NCI-H146 treated with DMSO at 0.1 percent for 48 hours (cell line): ENCODE results near the gene SMAP2.
A peak's percentile ranks its signal among the peaks of the same experiment; 100 is the strongest.

Experiments used
- DNase-seq: peaks from one replicate; lab custom pipeline; 2025; ENCODE audit not compliant: unreplicated experiment; lab: John Stamatoyannopoulos, UW

Gene SMAP2

DNA sequence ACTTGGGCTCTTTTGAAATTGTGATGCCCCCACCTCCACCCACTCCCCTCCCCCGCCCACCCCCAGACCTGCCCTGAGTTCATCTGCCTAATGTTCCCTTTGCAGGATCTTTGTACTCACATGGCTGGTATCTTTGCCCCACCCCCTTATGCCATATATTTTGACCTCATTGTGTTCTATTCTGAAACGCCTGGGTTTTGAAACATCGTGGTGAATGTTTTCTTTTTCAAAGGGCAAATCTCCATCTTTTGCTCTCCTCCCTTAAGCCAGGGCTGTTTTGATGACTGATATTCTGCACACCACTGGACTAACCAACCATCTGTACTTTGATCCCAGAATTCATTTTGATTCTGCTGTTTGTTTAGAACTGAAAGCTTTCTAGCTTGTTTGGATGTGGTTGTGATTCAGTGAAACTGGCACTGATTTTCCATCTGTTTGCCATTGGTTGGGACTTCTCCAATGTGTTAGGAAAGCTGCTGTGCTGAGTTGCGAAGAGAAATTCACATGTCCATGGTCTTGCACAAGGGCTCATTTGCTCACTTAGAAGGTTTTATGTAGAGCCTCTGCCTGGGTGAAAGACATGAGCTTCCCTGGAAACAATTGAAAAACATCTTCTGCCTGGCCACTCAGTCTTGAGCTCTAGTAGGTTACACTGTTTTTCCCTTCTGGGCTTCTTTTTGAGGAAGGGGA is 16.5 kb downstream of the SMAP2 start:
- no peak for DNase-seq

DNA sequence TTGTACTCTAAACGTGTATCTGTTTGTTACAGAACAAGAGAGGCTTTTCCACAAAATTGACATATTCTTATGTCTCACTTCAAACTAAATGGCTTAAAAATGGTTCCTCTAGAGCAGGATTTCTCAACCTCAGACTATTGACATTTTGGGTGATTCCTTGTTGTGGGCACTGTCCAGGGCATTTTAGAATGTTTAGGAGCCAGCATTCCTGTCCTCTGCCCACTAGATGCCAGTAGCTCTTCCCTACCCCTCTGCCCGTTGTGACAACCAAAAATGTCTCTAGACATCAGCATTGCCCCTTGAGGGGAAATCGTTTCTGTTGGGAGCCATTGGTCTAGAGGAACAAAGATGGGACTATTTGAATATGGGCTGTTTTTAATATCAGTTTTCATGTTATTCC is 17.3 kb downstream of the SMAP2 start:
- DNase-seq, result no peak

DNA sequence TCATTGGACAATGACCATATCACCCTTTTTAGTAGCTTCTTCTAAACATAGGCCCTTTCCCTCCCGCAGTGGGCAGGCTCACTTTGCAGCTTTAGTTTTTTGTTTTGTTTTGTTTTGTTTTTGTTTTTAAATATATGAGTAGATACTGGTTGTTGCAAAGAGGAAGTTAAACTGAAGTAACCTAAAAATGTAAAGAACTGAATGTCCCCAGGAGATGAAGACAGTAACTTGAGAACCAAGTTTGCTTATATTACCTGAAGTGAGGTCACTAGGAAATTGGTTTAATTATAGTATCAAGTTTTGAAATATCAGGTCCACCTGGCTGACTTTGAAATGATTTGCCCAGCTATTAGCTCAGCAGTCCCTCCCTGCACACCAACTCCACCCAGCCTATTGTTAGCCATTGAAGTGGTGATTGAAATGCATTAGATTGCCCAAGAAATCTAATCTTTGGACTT is 18.2 kb downstream of the SMAP2 start:
- DNase-seq, result peak; percentile 84

DNA sequence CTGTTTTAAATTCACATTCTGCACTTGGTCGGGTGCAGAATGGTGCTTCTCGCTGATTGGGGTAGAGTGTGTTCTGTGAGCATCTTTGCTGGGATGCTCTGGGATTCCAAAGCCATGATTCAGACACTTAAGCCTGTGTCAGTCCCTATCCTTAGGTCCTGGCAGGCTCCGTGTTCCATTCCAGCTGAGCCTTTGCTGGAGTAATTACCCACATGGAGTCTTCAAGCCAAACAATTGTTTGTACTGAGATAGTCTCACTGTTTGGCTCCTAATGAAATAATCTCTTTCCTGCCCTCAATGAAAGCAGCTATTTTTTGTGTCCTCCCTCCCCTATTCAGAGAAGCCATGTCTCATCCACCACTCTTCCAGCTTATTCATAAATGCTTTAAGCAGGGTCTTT is 18.7 kb downstream of the SMAP2 start:
- peak; percentile 72 for DNase-seq

DNA sequence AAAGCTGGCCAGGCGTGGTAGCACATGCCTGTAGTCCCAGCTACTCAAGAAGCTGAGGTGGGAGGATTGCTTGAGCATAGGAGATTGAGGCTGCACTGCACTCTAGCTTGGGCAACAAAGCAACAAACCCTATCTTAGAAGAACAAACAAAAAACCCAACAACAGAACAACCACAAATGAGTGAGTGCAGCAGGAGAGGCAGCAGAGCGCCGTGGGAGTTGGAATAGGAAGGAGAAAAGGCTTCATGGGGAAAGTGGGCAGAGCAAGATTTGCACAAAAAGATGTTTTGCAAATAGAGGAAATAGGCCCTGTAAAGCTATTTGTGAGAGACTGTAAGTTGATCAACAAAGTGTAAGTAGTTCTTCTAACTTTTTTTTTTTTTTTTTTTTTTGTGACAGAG is 19.6 kb downstream of the SMAP2 start:
- DNase-seq, result no peak

DNA sequence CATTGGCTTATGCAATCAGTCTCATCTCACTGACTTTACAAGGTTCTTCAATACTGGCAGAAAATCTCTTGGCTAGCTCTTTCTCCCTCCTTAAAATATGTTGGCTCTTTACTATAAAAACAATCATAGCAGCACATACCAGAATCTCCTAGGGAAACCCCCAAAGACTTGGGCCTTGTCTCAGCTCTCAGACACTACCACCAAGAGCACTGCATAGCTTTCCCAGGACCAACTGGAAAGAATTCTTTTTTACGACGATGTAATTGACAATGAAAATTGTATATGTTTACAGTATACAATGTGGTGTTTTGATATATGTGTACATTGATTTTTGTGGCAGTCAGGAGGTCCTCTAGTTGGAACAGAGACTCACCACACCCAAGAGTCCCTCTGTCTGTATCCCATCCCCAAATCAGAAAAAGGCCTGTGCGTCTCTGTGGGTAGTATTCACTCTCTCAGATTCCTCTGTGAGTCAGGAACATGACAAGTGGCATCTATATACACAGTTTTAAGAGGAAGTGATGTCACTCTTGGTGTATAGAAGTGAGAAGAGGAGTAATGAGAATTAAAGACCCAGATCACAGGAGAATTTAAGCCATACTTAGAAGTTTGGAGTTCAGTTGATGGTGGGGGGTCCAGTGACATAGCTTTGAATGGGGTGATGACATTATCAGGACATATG is 21.1 kb downstream of the SMAP2 start:
- no peak for DNase-seq

DNA sequence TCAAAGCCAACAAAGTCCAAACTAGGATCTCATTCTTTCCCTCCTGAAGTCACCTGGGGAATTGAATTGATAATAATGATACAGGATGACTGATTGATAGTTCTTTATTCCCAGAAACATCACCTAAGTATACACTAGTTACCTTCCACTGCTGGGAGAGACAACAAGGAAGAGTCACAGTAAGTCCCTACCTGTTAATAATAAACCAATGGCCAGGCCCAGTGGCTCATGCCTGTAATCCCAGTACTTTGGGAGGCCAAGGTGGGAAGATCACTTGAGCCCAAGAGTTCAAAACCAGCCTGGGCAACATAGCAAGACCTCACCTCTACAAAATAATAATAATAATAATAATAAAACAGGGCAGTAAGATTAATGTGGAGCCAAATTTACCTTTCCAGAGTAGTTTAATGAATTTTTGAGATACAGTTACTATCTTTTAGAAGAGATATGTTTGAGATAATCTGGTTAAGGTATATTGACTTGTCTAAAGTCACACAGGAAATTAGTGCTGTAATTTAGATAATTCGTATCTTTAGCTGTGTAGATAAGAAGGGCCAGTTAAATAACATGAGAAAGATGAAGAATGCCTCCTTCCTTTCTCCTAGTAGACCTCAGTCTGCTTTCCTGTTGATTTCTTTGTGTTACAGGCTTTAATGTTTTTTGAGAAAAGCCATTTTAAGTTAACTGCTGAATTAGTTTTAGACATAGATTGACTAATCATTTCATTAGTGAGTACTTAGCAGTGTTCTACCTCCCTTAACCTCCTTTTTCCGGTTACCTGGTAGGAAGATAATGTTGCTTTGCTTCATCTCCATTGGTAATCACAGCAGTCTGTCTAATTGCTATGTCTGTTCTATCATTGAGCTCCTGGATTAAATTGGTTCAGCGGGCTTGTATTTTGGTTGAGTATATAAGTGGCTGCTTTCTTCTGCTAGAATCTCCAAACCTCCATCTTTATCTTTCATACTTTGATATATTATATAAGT is 22.0 kb downstream of the SMAP2 start:
- DNase-seq, result no peak

DNA sequence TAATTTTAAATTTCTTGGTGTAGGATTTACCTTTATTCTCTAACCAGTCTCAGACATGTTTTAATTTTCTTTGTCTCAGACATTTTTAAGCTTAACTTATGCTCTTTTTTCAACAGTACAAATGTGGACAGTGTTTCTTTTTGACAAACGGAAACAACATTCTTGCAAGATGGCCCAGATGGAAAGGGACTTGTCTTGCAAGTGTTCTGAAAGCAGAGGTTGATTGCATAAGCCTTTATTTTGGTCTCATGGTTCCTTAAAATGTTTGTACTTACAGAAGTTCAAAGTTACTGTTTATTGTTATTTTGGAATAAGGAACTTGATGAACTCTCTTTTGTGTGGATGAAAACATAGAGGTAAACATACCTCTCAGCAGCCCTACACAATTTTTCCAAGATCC is 22.9 kb downstream of the SMAP2 start:
- DNase-seq, result no peak

DNA sequence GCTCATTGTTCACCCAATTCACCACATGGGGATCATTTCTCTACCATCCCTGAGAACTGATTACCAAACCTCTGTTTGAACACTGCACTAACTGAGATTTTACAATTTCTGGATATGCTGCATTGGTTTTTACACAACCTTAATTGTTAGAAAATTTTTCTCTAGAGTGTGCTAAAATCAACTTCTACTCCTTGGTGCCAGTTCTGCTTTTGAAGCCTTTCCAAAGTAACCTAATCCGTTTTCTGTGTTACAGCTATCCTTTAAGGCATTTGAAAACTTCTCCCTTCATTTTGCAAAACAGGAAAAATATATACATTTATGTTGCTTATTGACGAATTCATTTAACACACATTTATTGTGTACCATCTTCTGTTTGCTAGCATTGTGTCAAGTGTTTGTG is 23.7 kb downstream of the SMAP2 start:
- DNase-seq, result no peak

DNA sequence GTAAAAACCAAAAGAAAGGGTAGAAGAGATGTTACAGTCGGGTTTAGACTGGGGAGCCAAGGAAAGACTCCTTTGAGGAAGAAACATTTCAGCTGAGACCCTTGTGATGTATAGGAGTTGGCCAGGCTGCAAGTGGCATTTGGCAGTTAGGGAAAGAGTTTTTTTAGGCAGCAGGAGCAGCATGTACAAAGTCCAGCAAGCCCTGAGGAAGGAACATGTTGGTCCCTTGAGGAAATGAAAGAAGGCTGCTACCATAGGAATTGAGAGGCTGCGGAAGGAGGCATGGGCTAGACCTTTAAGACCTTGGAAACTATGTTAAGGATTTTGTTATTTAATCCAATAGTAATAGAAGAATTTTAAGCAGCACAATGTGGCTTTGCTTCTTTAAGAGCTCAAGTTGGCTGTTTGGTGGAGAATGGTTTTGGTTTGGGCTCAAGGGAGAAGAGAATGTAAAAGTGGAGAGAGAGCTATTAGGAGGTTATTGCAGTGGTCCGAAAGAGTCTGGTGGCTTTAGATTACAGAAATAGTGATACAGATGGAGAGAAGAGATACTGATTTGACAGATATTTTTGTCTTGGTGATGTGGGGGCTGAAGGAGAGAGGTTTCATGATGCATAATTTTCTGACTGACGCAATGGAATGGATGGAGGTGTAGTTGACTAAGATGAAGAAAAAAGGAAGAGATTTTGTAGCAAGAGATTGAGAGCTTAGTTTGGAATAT is 26.6 kb downstream of the SMAP2 start:
- no peak for DNase-seq

DNA sequence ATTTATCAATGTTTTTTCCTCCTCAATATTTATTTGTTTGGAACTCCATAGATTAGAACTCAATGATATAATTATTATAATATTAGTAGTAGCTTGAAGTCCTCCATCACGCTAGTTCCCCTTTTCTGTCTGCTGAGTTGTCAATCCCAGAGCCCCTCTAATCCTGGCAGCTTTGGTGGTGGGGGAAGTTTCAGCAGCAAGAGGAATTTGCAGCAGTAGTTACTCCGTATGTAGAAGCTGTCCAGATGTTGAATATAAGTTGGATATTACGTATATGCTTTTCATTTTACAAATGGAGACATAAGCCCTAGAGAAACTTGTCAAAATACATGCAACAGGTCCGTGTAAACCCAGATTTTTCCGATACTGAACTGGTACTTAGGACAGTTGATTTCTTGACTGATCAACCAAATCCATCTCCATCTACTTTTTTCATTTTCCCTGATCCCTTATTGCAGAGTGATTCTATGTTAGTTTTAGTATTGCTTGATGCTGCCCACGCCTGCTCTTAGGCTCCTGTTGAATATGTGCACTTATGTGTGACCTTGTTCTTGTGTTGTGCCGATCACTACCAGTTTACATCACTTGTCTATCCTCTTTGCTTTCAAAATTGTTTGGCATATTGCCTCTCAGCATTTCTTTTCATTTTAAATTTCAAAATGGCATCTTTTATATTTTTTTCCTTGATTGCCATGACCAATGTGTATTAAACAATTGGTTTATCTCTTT is 28.1 kb downstream of the SMAP2 start:
- no peak for DNase-seq

DNA sequence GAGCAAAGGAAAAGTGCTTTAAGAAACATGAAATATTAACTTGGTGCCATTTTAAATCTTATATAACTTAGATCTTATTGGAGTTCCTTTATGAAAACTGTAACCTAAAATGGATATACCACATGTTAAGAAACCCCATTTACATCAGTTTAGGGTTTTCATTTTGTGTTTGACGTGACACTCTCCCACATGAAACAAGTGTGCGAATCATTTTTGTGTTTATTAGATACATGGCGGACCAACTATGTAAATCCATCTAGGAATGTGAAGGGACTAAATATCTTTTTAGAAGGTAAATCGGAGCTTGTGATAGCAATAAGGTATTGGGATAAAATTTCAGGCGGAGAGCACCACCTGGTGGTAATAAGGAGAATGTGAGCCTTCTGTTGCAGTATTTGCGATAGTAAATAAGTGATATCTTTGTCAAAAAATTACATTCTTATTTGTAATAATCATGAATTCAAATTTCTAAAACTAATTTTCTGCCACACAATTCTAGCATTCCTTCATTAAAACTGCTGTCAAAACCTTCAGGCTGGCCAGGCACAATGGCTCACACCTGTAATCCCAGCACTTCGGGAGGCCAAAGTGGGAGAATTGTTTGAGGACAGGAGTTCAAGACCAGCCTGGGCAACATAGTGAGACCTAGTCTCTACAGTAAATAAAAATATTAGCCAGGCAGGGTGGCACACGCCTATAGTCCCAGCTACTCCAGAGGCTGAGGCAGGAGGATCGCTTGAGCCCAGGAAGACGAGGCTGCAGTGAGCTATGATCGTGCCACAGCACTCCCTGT is 31.3 kb downstream of the SMAP2 start:
- DNase-seq, result peak; percentile 13

DNA sequence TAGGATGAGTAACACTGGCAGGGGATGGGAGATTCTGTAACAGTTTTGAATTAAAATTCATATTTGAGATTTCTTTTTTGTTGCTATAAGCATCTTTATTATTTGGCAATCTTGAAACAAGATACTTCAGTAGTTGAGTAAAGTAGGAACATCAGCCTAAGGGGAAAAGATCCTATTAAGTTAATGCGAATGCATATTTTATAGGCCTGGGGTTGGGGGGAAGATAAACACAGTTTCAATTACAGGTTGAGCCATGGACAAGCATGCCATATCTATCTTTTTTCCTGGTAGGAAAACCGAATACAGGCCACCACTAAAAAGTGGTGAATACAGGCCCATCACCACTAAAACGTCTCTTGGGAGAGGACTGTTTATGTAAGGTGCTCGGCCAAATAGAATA is 32.3 kb downstream of the SMAP2 start:
- no peak for DNase-seq

DNA sequence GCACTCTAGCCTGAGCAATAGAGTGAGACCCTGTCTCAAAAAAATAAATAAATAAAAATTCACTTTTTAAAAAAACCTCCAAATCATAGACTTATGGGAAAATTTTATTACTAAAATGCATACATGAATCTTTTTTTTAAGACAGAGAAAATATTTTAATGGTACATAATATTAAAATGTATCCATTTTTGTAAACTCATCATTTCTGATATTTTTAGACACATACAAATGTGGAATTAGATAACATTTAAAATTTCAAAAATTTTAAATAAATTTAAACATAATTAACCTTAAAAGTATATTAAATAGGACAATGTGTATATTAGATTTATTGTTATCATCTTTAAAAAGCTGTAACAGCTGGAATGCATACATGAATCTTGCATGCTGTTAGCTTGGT is 33.9 kb downstream of the SMAP2 start:
- no peak for DNase-seq

DNA sequence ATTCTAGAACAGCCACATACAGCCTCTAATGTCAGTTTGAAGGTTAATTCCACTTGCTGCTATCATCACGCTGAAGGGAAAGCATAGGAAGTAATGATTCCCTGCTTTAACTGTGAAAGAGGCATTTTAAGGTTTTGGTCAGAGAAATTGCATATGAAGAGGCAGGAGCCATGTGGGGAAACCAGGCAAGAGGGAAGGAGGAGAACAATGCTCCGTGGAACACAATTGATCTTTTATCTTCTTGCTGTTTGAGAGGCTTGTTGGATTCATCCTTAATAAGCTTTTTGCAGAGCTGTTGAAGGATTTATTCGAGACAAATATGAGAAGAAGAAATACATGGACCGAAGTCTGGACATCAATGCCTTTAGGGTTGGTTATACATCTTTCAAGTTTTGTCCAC is 35.9 kb downstream of the SMAP2 start:
- no peak for DNase-seq

DNA sequence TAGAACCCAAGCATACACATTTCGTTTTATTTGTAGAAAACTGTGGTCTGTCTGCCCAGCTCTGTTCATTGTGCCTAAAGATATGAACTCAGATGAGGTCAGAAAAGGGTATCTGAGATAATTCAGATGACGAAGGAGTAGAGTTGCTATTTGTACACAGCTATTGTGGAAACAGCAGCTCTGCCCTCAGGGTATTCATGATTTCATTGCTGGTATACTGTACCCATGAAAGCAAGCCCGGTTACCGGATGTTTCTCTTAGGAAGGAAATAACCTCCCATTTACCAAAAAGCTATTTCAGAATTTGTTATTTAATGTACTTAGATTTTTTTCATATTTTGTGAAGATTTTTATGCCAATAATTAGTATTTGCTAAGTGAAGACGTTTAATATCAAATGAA is 37.8 kb downstream of the SMAP2 start:
- no peak for DNase-seq

DNA sequence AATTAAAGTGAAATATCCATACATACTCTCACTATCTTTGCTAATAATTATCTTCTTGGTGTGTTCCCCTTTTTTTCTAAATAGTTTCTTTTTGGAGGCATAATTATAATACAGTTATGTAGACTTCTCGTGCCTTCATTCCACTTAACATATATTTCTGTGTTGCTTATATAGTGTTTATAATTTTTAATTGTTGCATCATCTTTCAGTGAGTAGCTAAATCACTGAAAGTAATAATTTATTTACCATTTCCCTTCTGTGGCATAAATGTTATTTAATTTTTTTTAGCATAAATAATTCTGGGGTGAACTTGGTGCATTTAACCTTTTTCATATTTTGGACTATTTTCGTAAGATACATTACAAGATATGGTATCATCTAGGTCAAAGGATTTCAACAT is 38.3 kb downstream of the SMAP2 start:
- DNase-seq, result no peak

DNA sequence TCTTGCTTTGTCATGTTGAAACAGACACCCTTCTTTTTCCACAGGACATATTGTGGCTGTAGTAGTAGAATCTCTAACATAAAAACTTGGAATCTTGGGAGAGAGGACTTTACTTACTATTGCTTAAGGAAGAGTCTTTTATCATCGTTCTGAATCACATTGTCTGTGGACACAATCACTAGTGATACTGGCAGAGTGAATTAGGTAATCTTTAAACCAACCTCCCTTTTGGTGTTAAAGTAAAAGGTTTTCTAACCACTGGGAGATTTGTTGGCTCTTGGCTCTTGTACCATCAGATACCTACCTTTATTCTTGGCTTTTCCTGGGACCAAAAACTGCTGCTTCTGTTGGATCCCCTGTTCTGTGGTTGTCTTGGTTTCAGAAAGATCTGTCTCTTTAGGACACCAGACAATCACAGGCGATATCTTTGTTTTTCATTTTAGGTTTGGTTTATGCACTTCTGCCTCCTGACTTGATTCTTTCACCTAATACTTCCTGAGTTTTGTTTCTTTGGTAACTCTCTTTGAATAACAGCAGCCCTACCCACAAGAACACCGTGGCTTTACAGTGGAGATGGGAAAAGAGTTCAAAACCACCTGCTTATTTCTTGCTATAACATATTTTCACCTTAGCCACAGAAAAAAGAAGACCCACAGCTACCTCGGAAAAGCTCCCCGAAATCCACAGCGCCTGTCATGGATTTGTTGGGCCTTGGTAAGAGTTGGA is 40.2 kb downstream of the SMAP2 start:
- DNase-seq, result no peak

DNA sequence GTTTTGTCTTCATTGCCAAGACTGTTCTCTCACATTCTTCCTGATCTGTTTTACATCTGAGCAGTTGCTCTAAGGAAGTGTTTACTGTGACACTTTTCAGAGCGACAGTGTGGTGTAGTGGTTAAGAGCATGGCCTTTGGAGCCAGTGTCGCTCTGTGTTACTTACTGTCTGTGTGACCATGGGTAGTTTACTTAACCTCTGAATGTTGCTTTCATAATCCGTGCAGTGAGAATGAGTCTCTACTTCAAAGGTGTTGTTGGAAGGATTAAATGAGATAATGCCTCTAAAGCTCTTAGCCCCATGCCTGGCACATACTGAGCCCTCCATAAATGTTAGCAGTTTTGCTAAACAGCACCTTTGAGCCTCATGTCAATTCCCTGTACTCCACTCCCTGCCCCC is 40.8 kb downstream of the SMAP2 start:
- no peak for DNase-seq
